OCI-LY1 (cell line): Measurements from ENCODE around the gene DNAH12.

Experiments
- CTCF ChIP-seq: fragments of 200-600 bp; sonication (generic), shearing (Covaris generic); IDR thresholded peaks from 2 replicates; pipeline ENCODE4 v1.5.1; 2017; ENCODE audit warnings: mild to moderate bottlenecking, antibody characterized with exemption, low read length, moderate library complexity, mixed read lengths
- EZH2 ChIP-seq: fragments of 200-600 bp; sonication (generic), shearing (Covaris generic); IDR thresholded peaks from 2 replicates; pipeline ENCODE4 v1.8.0; 2017; ENCODE audit warnings: borderline replicate concordance, mixed run types, mild to moderate bottlenecking, antibody characterized with exemption, low read length, moderate library complexity, mixed read lengths

DNA sequence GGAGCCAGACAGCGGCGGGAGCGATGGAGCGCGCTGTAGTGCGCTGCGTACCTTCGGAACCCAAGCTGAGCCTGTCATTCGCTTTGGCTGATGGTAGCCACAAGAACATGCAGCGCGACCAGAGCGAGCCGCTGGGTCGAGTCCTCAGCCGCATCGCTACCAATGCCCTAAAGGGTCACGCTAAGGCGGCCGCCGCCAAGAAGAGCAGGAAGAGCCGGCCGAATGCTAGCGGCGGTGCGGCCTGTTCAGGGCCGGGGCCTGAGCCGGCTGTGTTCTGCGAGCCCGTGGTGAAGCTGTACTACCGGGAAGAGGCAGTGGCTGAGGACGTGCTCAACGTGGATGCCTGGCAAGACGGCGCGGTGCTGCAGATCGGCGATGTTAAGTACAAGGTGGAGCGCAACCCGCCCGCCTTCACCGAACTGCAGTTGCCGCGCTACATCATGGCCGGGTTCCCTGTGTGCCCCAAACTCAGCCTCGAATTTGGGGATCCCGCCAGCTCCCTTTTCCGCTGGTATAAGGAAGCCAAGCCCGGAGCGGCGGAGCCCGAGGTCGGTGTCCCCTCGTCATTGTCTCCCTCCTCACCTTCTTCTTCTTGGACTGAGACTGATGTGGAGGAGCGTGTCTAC lies 12.4 kb upstream of the DNAH12 start:
- no peak for TF ChIP-seq CTCF
- TF ChIP-seq EZH2: no peak
